Smooth muscle cell (in vitro differentiated cells): ENCODE measurements around the gene LRRC41. TPM values are rescaled to one million over a fixed set of nuclear protein-coding genes. Genes with fewer than 3 reads are reported as not detected.

Experiments
- DNase-seq: peaks from one replicate; lab custom pipeline; 2025; ENCODE audit not compliant: unreplicated experiment; lab: John Stamatoyannopoulos, UW
- H2AFZ ChIP-seq: fragments of 200-600 bp; sonication (generic); 2 replicates; pipeline ENCODE4 v1.6.0; 2016; ENCODE audit warnings: antibody characterized with exemption, low read depth, mild to moderate bottlenecking
- H3F3A ChIP-seq: fragments of 200-600 bp; sonication (generic); 2 replicates; pipeline ENCODE4 v1.6.0; 2017; ENCODE audit warnings: antibody characterized with exemption, low read depth
- H3K27ac ChIP-seq: fragments of 200-600 bp; sonication (generic); 2 replicates; pipeline ENCODE4 v1.5.1; 2016; ENCODE audit warnings: low read depth, mild to moderate bottlenecking
- H3K27me3 ChIP-seq: fragments of 200-600 bp; sonication (generic); 2 replicates; pipeline ENCODE4 v1.6.1; 2016; ENCODE audit warnings: low read depth, mild to moderate bottlenecking
- H3K36me3 ChIP-seq: fragments of 200-600 bp; sonication (generic); 2 replicates; pipeline ENCODE4 v1.5.1; 2016; ENCODE audit warnings: low read depth
- H3K4me1 ChIP-seq: fragments of 200-600 bp; sonication (generic); 2 replicates; pipeline ENCODE4 v1.5.1; 2016; ENCODE audit warnings: low read depth
- H3K4me2 ChIP-seq: fragments of 200-600 bp; sonication (generic); 2 replicates; pipeline ENCODE4 v1.6.0; 2016; ENCODE audit warnings: mild to moderate bottlenecking
- H3K4me3 ChIP-seq: fragments of 200-600 bp; sonication (generic); 2 replicates; pipeline ENCODE4 v1.5.1; 2016; ENCODE audit warnings: mild to moderate bottlenecking
- H3K79me2 ChIP-seq: fragments of 200-600 bp; sonication (generic); 2 replicates; pipeline ENCODE4 v1.6.0; 2016; ENCODE audit warnings: low read depth, mild to moderate bottlenecking
- H3K9ac ChIP-seq: fragments of 200-600 bp; sonication (generic); 2 replicates; pipeline ENCODE4 v1.6.0; 2016; ENCODE audit warnings: low read depth
- H3K9me3 ChIP-seq: fragments of 200-600 bp; sonication (generic); replicated peaks from 2 replicates; pipeline ENCODE4 v1.5.1; 2016; ENCODE audit warnings: low read depth
- H4K20me1 ChIP-seq: fragments of 200-600 bp; sonication (generic); 2 replicates; pipeline ENCODE4 v1.6.0; 2016; ENCODE audit warnings: low read depth
- CTCF ChIP-seq: fragments of 200-600 bp; sonication (generic); IDR thresholded peaks from 2 replicates; pipeline ENCODE4 v1.5.1; 2017; ENCODE audit warnings: borderline replicate concordance, mild to moderate bottlenecking, antibody characterized with exemption; ENCODE audit not compliant: insufficient read depth, poor library complexity, severe bottlenecking
- WGBS: methylation state at CpG from one replicate; pipeline ENCODE4 v1.1.7; 2016; ENCODE audit warnings: low lambda C conversion rate; 5-methylcytosine and 5-hydroxymethylcytosine counted together
- polyA plus RNA-seq: library from polyadenylated mRNA; unstranded; fragments of >200 nt; fragmentation: Nextera tagmentation; extraction: Ambion mirVana; gene quantifications from 2 replicates; pipeline ENCODE4 v1.2.1, GENCODE V29; 2016
- total RNA-seq: library from RNA; depleted of rRNA; stranded (reverse); fragments of >200 nt; gene quantifications from 2 replicates; pipeline ENCODE4 v1.2.3, GENCODE V29; 2014

The LRRC41 gene
- total and polyA plus RNA-seq, 2 experiments from 2014 or later, result 105 to 118 TPM

- no peak overlapping the region for H3K4me2 ChIP-seq
- peaks cover 11% of the 10 kb centered on the region for H3F3A ChIP-seq
- DNase-seq, result no peak
- no peak overlapping the region for H3K27ac ChIP-seq
- H3K4me3 ChIP-seq, result no peak overlapping the region
- no peaks in the 10 kb centered on the region for H3K9me3 ChIP-seq
- no peak overlapping the region for H3K9ac ChIP-seq
- H3K27me3 ChIP-seq, result no peaks in the 10 kb centered on the region
- H3K4me1 ChIP-seq, result no peaks in the 10 kb centered on the region
- peaks cover 48% of the 10 kb centered on the region for H4K20me1 ChIP-seq
- TF ChIP-seq CTCF, result no peak
- peaks cover 7% of the 10 kb centered on the region for H3K36me3 ChIP-seq
- no peaks in the 10 kb centered on the region for H3K79me2 ChIP-seq
- no peak overlapping the region for H2AFZ ChIP-seq
- 100% methylated on average over 1 of the region's 1 CpG for WGBS
Observed at GRCh38 chr1:46284058-46284457, 19.4 kb downstream of the LRRC41 start.

GRCh38 chr1:46281021-46281420 is 22.4 kb downstream of the LRRC41 start:
- DNase-seq, result no peak
- Histone ChIP-seq H3K9ac (no peak overlapping the region), H3K4me3 (no peak overlapping the region), H2AFZ (no peak overlapping the region), H3K27ac (no peak overlapping the region), H3K36me3 (peaks cover 7% of the 10 kb centered on the region), H4K20me1 (peaks cover 38% of the 10 kb centered on the region), H3K9me3 (no peaks in the 10 kb centered on the region), H3K4me1 (no peaks in the 10 kb centered on the region), H3K79me2 (no peaks in the 10 kb centered on the region), H3K27me3 (no peaks in the 10 kb centered on the region), H3F3A (peaks cover 37% of the 10 kb centered on the region), H3K4me2 (no peak overlapping the region)
- 96% methylated on average over 14 of the region's 14 CpGs for WGBS
- TF ChIP-seq CTCF, result no peak

GRCh38 chr1:46280092-46280491 is 23.3 kb downstream of the LRRC41 start:
- Histone ChIP-seq H3K9me3 (no peaks in the 10 kb centered on the region), H2AFZ (no peak overlapping the region), H3K4me3 (no peak overlapping the region), H3K36me3 (peaks cover 7% of the 10 kb centered on the region), H3K9ac (no peak overlapping the region), H3K27ac (no peak overlapping the region), H3K79me2 (no peaks in the 10 kb centered on the region), H3F3A (peaks cover 38% of the 10 kb centered on the region), H3K4me2 (no peak overlapping the region), H4K20me1 (peaks cover 32% of the 10 kb centered on the region), H3K27me3 (no peaks in the 10 kb centered on the region), H3K4me1 (no peaks in the 10 kb centered on the region)
- no peak for TF ChIP-seq CTCF
- DNase-seq, result no peak
- 99% methylated on average over 3 of the region's 3 CpGs for WGBS

GRCh38 chr1:46278807-46279206 is 24.6 kb downstream of the LRRC41 start:
- Histone ChIP-seq H3K27me3 (no peaks in the 10 kb centered on the region), H3K4me2 (no peak overlapping the region), H3K9me3 (no peaks in the 10 kb centered on the region), H2AFZ (no peak overlapping the region), H4K20me1 (peaks cover 21% of the 10 kb centered on the region), H3K36me3 (peaks cover 4% of the 10 kb centered on the region), H3F3A (peaks cover 38% of the 10 kb centered on the region), H3K4me1 (no peaks in the 10 kb centered on the region), H3K27ac (no peak overlapping the region), H3K4me3 (no peak overlapping the region), H3K9ac (no peak overlapping the region), H3K79me2 (no peaks in the 10 kb centered on the region)
- DNase-seq, result no peak
- no peak for TF ChIP-seq CTCF
- WGBS, result 90% methylated on average over 12 of the region's 12 CpGs
